Loucy (cell line): ENCODE results near the gene CSNK1G2.

Experiments
- H2AFZ ChIP-seq: fragments of 200-600 bp; sonication (generic); 2 replicates; pipeline ENCODE4 v1.6.0; 2016; ENCODE audit warnings: antibody characterized with exemption, mild to moderate bottlenecking, low read length, moderate library complexity
- H3F3A ChIP-seq: fragments of 200-600 bp; 2 replicates; pipeline ENCODE4 v1.6.0; 2016; ENCODE audit warnings: antibody characterized with exemption, low read depth, mild to moderate bottlenecking
- H3K27me3 ChIP-seq: fragments of 200-600 bp; sonication (generic); 2 replicates; pipeline ENCODE4 v1.6.1; 2014; ENCODE audit warnings: low read length, mild to moderate bottlenecking; ENCODE audit not compliant: insufficient read depth, poor library complexity, severe bottlenecking
- H3K36me3 ChIP-seq: fragments of 200-600 bp; sonication (generic); 2 replicates; pipeline ENCODE4 v1.6.1; 2016; ENCODE audit warnings: low read length; ENCODE audit not compliant: insufficient read depth
- H3K4me1 ChIP-seq: fragments of 200-600 bp; sonication (generic); 2 replicates; pipeline ENCODE4 v1.5.1; 2014; ENCODE audit warnings: low read length, mild to moderate bottlenecking; ENCODE audit not compliant: insufficient read depth, poor library complexity, severe bottlenecking
- H3K4me2 ChIP-seq: fragments of 200-600 bp; sonication (generic); 2 replicates; pipeline ENCODE4 v1.6.0; 2014; ENCODE audit warnings: antibody characterized with exemption, low read length, low read depth, mild to moderate bottlenecking; ENCODE audit not compliant: poor library complexity, severe bottlenecking
- H3K4me3 ChIP-seq: fragments of 200-600 bp; sonication (generic); 2 replicates; pipeline ENCODE4 v1.5.1; 2014; ENCODE audit warnings: low read length, mild to moderate bottlenecking, mixed read lengths; ENCODE audit not compliant: poor library complexity, severe bottlenecking
- H3K79me2 ChIP-seq: fragments of 200-600 bp; sonication (generic); 2 replicates; pipeline ENCODE4 v1.6.1; 2014; ENCODE audit warnings: low read length; ENCODE audit not compliant: insufficient read depth
- H3K9ac ChIP-seq: fragments of 200-600 bp; sonication (generic); 2 replicates; pipeline ENCODE4 v1.6.0; 2014; ENCODE audit warnings: mild to moderate bottlenecking, low read depth, low read length, moderate library complexity; ENCODE audit not compliant: poor library complexity, severe bottlenecking
- H3K9me2 ChIP-seq: fragments of 200-600 bp; sonication (generic); replicated peaks from 2 replicates; pipeline ENCODE4 v1.6.1; 2016; ENCODE audit warnings: low read depth, low read length, mixed read lengths
- H3K9me3 ChIP-seq: fragments of 200-600 bp; sonication (generic); 2 replicates; pipeline ENCODE4 v1.6.1; 2014; ENCODE audit warnings: mild to moderate bottlenecking, antibody characterized with exemption, low read length, low read depth; ENCODE audit not compliant: insufficient read depth
- H4K20me1 ChIP-seq: fragments of 200-600 bp; sonication (generic); 2 replicates; pipeline ENCODE4 v1.6.0; 2014; ENCODE audit warnings: antibody characterized with exemption, low read length, mild to moderate bottlenecking; ENCODE audit not compliant: insufficient read depth, poor library complexity, severe bottlenecking
- EZH2phosphoT487 ChIP-seq: fragments of 200-600 bp; IDR thresholded peaks from 2 replicates; pipeline ENCODE4 v1.6.1; 2018; ENCODE audit warnings: antibody characterized with exemption, mild to moderate bottlenecking, moderate library complexity, borderline replicate concordance
- TF ChIP-seq, protein P1 (sequence below): fragments of 200-600 bp; sonication (generic); conservative IDR thresholded peaks from 2 replicates; pipeline ENCODE4 v1.5.1; 2014; ENCODE audit warnings: mild to moderate bottlenecking, antibody characterized with exemption, low read length

The CSNK1G2 gene

DNA sequence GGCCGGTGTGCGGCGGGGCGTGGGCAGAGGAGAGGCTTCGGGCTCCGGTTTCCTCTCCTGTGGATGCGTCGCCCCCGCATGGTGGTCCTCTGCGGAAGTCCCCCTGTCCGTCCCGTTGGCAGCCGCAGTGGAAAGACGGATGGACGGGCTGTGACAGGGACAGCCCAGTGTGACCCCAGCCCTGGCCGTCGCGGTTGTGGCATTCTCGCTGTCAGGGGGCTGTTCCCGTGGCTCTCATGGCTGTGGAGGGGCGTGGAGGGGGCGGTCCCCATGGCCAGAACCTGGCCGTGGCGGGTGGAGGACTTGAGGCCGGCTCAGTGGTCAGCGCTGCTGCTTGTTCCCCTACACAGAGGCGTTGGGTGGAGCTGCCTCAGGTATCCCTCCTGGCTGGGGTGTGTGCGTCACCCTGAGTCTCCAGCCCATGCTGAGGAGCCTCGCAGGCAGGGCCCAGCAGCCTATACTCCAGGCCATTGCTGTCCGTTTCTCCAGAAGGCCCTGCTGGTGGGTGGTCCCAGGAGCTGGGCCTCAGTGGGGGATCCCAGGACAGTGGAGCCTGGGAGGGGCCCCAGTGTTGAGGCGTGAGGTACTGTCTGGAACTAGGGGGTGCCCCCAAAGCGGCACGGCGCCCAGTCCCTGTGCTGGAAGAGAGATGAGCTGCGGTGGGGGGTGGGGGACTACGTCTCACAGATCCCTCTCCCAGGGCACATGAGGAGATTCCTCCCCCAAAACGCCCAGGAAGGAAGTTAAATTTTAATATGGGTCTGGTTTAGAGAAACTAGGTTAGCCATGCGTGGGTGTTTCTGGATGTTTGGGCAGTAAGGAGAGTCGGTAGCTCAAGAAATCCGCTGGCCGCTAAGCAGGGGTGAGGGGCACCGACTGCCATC is 20.3 kb downstream of the CSNK1G2 start:
- H3K4me1 ChIP-seq, result no peaks in the 10 kb centered on the region
- TF ChIP-seq, protein P1, sequence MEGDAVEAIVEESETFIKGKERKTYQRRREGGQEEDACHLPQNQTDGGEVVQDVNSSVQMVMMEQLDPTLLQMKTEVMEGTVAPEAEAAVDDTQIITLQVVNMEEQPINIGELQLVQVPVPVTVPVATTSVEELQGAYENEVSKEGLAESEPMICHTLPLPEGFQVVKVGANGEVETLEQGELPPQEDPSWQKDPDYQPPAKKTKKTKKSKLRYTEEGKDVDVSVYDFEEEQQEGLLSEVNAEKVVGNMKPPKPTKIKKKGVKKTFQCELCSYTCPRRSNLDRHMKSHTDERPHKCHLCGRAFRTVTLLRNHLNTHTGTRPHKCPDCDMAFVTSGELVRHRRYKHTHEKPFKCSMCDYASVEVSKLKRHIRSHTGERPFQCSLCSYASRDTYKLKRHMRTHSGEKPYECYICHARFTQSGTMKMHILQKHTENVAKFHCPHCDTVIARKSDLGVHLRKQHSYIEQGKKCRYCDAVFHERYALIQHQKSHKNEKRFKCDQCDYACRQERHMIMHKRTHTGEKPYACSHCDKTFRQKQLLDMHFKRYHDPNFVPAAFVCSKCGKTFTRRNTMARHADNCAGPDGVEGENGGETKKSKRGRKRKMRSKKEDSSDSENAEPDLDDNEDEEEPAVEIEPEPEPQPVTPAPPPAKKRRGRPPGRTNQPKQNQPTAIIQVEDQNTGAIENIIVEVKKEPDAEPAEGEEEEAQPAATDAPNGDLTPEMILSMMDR, result no peak
- TF ChIP-seq EZH2phosphoT487, result no peak
- H3K9ac ChIP-seq, result no peak overlapping the region
- H3K27me3 ChIP-seq, result no peaks in the 10 kb centered on the region
- H2AFZ ChIP-seq, result no peak overlapping the region
- no peaks in the 10 kb centered on the region for H3F3A ChIP-seq
- H3K36me3 ChIP-seq, result peaks cover 12% of the 10 kb centered on the region; the same call in 1 of the 2 replicates
- H4K20me1 ChIP-seq, result peaks cover 35% of the 10 kb centered on the region
- H3K9me3 ChIP-seq, result no peaks in the 10 kb centered on the region
- H3K4me2 ChIP-seq, result no peak overlapping the region
- peaks cover 53% of the 10 kb centered on the region; the same call in 1 of the 2 replicates for H3K79me2 ChIP-seq
- H3K4me3 ChIP-seq, result no peak overlapping the region
- no peaks in the 10 kb centered on the region for H3K9me2 ChIP-seq

DNA sequence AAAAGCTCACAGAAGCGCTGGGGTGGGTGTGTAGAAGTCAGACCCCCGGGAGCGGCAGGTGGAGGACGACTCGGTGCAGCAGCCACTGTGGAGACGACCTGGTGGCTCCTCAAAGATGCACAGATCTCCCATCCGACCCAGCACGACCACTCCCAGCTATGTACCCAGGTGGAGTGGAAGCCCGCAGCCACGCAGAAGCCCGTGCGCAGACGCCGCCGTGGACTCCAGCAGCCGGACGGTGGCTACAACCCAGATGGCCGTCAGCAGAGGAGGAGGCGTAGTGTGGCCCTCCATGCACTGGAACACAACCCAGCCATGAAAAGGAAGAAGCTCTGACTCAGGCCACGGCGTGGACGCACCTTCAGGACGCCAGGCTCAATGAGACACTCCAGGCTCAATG is 21.7 kb downstream of the CSNK1G2 start:
- no peak for TF ChIP-seq EZH2phosphoT487
- TF ChIP-seq, protein P1, result no peak
- H3K36me3 ChIP-seq, result peaks cover 12% of the 10 kb centered on the region; the same call in 1 of the 2 replicates
- no peaks in the 10 kb centered on the region for H3K27me3 ChIP-seq
- no peaks in the 10 kb centered on the region for H3F3A ChIP-seq
- no peak overlapping the region for H3K9ac ChIP-seq
- H2AFZ ChIP-seq, result no peak overlapping the region
- peaks cover 44% of the 10 kb centered on the region; the same call in 1 of the 2 replicates for H3K79me2 ChIP-seq
- H3K4me3 ChIP-seq, result no peak overlapping the region
- H4K20me1 ChIP-seq, result peaks cover 39% of the 10 kb centered on the region
- H3K9me3 ChIP-seq, result no peaks in the 10 kb centered on the region
- H3K4me2 ChIP-seq, result no peak overlapping the region
- H3K9me2 ChIP-seq, result no peaks in the 10 kb centered on the region
- H3K4me1 ChIP-seq, result no peaks in the 10 kb centered on the region

DNA sequence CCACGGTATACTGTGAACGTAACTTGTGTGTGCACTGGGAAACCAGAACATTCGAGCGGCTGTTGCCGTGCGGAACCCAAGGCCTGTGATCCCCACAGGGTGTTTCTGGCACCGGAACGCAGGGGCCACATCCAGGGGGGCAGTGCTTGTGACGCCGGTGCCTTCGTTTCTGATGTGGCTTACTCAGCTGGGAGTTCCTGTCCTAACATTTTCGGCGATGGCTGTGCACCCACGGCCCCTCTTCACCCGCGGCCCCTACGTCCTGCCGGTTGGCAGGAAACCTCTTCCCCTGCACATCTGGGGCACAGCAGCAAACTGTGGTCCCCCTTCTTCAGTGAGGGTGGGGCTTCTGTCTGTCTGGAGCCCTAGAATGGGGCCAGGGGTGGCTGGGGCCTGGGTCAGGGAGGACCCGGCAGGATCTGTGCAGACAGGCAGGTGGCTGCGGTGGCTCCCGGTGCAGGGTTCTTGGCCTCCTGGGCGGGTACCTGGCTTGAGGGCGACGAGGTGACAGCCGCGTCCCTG is 26.2 kb downstream of the CSNK1G2 start:
- peaks cover 36% of the 10 kb centered on the region for H4K20me1 ChIP-seq
- no peaks in the 10 kb centered on the region for H3K27me3 ChIP-seq
- peaks cover 34% of the 10 kb centered on the region; the same call in 1 of the 2 replicates for H3K36me3 ChIP-seq
- no peaks in the 10 kb centered on the region for H3K9me2 ChIP-seq
- H3K9ac ChIP-seq, result no peak overlapping the region
- no peaks in the 10 kb centered on the region for H3K4me1 ChIP-seq
- no peak overlapping the region for H3K4me2 ChIP-seq
- H3K79me2 ChIP-seq, result peaks cover 39% of the 10 kb centered on the region; the same call in 1 of the 2 replicates
- TF ChIP-seq, protein P1, result no peak
- TF ChIP-seq EZH2phosphoT487, result no peak
- no peak overlapping the region for H2AFZ ChIP-seq
- H3F3A ChIP-seq, result no peaks in the 10 kb centered on the region
- H3K9me3 ChIP-seq, result no peaks in the 10 kb centered on the region
- no peak overlapping the region for H3K4me3 ChIP-seq
